GM19463 (cell line): ENCODE results near the gene TNNI2.

Source experiments
- ATAC-seq: cut with Tn5 transposase; IDR thresholded peaks from one replicate; pipeline ENCODE4 v1.9.1; 2021; ENCODE audit warnings: mild to moderate bottlenecking, moderate library complexity; ENCODE audit not compliant: unreplicated experiment

The TNNI2 gene

GRCh38 chr11:1844221-1845094, 5.7 kb downstream of the TNNI2 start:
- no peak for ATAC-seq

- ATAC-seq = no peak
Measured at GRCh38 chr11:1845095-1845429, 6.3 kb downstream of the TNNI2 start.

- no peak for ATAC-seq
Measured at GRCh38 chr11:1845561-1846452, 7.0 kb downstream of the TNNI2 start.

GRCh38 chr11:1846453-1846932, 7.7 kb downstream of the TNNI2 start:
- ATAC-seq = no peak

GRCh38 chr11:1847006-1847735, 8.4 kb downstream of the TNNI2 start:
- ATAC-seq = no peak

- no peak for ATAC-seq
Measured at GRCh38 chr11:1847926-1848639, 9.3 kb downstream of the TNNI2 start.

- ATAC-seq = no peak
Measured at GRCh38 chr11:1848640-1849430, 10.1 kb downstream of the TNNI2 start.

GRCh38 chr11:1851468-1852180, 12.8 kb downstream of the TNNI2 start:
- ATAC-seq = no peak

- ATAC-seq = no peak
Measured at GRCh38 chr11:1852271-1852876, 13.6 kb downstream of the TNNI2 start.

GRCh38 chr11:1852877-1853276, 14.1 kb downstream of the TNNI2 start, which contains the start of gene LSP1:
Gene LSP1, plus strand, starts transcription at chr11:1853084. Its CDS starts 61 bp downstream, at chr11:1853145.
- peak; percentile 37 for ATAC-seq

GRCh38 chr11:1853376-1854131, 14.8 kb downstream of the TNNI2 start:
- ATAC-seq = no peak

- peak; percentile 27 for ATAC-seq
Measured at GRCh38 chr11:1854132-1854948, 15.6 kb downstream of the TNNI2 start.

GRCh38 chr11:1854949-1855885, 16.4 kb downstream of the TNNI2 start:
- peak; percentile 39 for ATAC-seq

- no peak for ATAC-seq
Measured at GRCh38 chr11:1855886-1856265, 17.1 kb downstream of the TNNI2 start.

GRCh38 chr11:1856306-1857005, 17.7 kb downstream of the TNNI2 start:
- ATAC-seq = no peak
